CD1c-positive myeloid dendritic cell (primary cell): ENCODE data around the gene KRT5.

Experiments
- DNase-seq: peaks from one replicate; pipeline ENCODE4 v3.0.0-alpha.2; 2016; ENCODE audit errors: extremely low spot score

Gene KRT5

DNA sequence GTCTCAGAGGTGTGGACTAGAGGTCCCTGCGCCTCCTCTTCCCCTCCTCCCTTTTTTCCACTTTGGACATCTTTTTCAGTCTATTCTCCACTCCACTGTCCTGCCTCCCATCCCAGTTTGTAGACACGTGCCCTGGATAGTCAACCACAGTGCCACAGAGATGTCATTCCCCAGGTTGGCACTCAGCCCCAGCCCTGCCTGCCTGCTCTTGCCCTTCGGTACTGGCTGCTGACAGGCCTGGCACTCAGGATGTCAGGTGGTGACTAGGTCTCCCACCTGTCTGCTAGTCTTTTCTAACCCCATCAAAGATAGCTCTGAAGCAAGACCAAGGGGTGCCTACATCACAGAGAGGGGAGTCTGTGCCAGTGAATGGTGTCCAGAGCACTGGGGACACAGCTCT is 16.9 kb upstream of the KRT5 start:
- no peak for DNase-seq

DNA sequence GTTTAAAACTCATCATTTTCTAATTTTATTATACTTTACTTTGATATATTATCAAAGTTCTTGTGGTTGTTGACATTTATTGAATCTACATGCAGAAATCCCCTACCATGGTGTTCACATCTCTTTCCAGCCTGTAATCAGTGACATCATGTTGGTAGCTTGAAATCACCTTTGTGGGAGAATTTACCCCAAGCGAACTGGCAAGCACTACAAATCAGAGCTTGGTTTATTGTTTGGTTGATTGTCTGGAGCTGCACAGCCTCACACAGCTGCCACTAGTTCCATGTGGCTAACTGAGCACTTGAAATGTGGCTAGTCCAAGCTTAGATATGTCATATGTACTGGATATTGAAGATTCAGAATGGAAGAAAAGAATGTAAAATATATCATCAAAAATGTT is 15.4 kb upstream of the KRT5 start:
- no peak for DNase-seq

DNA sequence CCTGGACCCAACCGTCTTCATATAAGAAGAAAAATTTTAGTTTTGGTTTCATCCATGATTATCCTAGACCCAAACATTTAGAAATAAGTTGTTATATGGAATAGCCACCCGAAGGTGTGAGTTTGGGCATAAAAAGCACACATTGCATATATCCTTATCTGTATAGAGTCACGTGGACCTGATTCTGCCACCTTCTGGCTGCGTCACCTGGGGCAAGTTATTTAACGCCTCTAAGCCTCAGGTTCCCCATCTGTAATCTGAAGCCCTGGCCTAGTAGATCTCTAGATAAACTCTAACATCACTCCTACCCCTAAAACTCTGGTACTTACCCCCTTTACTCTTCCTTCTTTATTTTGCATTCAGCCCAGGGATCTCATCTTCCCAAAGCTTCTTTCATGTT is 14.3 kb upstream of the KRT5 start:
- no peak for DNase-seq

DNA sequence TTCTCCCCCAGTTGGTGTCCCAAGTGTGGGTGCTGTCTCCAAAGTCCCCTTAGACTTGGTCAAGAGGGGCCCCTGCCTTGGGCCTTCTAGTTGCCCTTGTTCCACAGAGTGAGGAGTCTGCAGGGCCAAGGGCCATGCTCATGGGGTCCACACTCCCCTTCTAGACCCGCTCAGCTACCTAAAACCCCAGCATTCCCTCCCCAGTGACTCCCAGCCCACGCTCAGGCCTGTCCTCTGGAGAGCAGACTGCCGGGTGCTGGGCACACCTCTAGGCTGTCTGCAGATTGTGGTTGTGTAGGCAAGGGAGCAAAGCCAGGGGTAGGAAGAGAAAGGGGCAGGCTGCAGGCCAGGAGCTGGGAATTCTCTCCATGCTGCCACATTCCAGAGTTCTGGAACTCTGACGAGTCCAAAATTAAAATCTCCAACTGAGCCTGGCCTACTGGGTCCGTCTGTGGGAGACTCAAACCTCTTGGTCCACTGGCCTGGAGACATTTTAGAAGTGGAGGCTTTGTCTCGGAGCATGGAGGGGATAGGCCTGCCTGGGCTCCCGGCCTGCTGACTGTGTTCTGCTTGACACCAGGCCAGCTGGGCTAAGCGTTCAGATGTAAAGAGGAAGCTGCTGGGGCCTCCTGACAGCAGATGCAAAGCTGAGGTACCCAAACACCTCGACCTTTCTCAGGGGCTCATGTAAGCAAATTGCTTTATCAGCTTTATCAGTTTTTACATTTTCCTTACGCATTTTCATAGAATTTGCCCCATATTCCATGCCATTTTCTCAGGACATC is 13.7 kb upstream of the KRT5 start:
- DNase-seq = no peak

- DNase-seq = no peak
These were observed 12.4 kb upstream of the KRT5 start for GRCh38 chr12:52532636-52533035.

- DNase-seq = peak; percentile 85
These were observed 11.5 kb upstream of the KRT5 start for GRCh38 chr12:52531566-52532300.

DNA sequence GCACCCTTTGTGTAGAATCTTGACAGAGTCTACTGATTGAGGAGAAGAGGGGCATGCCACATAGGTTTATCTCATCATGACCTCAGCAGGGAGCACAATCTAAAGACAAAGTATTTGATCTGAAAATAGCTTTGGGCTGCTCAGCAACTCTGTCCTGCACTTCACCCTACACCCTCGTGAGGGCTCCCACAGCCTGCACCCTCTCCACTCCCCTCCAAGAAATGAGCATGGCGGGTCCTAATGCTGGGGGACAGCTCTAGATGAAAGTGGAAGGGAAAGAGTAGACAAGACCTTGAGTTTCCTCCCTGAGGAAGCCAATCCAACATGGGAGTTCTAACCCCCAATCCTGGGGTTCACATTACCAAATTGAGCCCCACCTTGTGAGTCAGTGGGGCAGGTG is 10.7 kb upstream of the KRT5 start:
- DNase-seq = no peak

DNA sequence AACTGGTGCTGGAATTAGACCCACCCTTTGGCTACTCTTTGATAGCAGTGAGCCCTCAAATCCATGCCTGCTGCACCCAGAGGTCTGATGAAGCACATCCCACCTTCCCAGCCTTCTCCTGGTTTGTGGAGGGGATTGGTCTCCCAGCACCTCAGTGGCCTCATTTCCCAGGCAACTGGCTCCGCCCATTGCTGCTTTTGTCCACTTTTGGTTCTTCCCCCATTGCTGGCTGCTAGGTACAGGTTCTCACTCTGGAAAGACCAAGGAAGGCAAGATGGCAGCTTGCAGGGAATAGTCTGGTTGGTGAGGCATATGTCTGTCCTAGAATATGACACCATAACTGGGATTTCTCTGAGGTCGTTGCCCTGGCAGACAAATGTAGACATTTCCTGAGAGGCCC is 10.2 kb upstream of the KRT5 start:
- no peak for DNase-seq

- DNase-seq = no peak
These were observed 9.7 kb upstream of the KRT5 start for GRCh38 chr12:52529846-52530245.

GRCh38 chr12:52529417-52529816 is 9.2 kb upstream of the KRT5 start:
- DNase-seq = no peak

DNA sequence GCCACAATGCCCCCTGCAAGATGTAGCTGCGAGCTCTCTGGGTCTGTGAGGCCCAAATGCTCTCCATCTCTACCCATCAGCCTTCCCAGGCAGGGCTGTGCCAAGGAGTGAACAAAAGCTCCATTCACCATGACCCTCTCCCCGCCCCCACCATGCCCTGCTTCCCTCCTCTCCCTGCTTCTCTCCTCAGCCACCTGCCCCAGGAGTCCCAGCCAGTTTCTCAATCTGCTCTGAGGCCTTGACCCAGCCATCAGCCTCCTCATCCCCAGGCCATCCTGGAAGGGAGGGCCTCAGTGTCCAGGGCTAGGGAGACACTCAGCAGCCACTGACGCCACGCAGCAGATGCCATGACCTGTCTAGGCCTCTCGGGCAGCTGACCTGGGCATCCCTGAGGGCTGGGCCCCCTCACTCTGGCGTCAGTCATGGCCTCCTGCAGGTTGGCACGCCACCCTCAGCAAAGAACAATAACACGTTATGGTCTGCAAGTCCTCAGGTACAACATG is 8.5 kb upstream of the KRT5 start:
- DNase-seq = no peak

DNA sequence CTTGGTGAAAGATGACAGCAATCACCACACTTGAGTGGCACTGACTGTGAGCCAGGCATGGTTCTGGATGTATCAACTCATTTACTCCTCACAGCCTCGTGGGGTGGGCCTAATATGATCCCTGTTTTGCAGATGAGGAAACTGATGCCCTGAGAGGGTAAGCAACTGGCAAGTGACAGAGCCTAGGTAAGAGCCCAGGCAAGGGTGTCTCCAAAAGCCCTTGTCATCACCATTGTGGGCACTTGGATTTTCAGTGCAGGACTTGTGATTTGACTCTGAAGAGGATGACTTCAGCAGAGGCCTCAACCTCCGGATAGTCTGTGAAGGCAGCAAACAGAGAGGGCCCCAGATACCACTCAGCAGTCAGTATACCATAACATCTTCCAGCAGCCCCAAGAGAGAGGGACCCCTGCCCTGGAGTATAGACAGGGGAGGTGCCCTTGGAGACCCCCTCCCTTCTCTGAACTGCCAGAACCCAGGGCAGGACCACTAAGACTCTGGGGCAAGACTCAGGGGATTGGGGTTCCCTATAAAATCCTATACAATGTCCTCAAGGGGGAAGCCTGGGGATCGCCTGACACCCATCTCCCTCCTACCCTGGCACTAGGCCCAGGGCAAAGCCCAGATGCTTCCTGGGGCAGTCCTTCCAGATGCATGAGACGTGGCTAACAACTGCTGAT is 7.1 kb upstream of the KRT5 start:
- DNase-seq = no peak

DNA sequence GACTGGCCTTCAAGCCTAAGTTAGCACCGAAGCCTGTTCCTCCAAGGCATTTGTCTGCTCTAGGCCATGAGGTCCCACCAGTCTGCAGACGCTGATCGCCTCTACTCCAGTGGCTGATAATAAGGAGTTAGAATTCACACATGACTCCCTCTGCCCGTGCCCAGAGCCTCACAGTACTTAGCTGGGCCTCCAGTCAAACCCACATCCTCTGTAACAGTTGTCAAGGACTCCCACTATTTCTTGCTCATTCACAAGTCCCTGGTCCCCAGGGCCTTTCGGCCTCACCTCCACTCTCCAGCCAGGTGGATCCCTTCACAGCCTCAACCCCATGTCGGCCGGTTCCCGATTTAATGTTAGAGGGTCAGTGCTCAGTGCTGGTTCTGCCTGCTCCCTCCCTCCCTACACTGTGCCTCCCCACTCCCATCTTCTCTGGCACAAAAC is 6.3 kb upstream of the KRT5 start:
- no peak for DNase-seq

GRCh38 chr12:52525661-52526499 is 5.7 kb upstream of the KRT5 start:
- no peak for DNase-seq

GRCh38 chr12:52524898-52525591 is 4.9 kb upstream of the KRT5 start:
- no peak for DNase-seq

GRCh38 chr12:52524241-52524897 is 4.2 kb upstream of the KRT5 start:
- no peak for DNase-seq

GRCh38 chr12:52523824-52524223 is 3.6 kb upstream of the KRT5 start:
- DNase-seq = no peak

GRCh38 chr12:52522346-52523011 is 2.3 kb upstream of the KRT5 start:
- DNase-seq = no peak

GRCh38 chr12:52521568-52522266 is 1.5 kb upstream of the KRT5 start:
- DNase-seq = no peak
